ENCODE measurements around the gene UPB1. TPM values are rescaled to one million over a fixed set of nuclear protein-coding genes. Genes with fewer than 3 reads are reported as not detected.

The UPB1 gene
- total and polyA plus RNA-seq, 2 experiments from 2014 or later = 0.13 TPM; not detected in 1

DNA sequence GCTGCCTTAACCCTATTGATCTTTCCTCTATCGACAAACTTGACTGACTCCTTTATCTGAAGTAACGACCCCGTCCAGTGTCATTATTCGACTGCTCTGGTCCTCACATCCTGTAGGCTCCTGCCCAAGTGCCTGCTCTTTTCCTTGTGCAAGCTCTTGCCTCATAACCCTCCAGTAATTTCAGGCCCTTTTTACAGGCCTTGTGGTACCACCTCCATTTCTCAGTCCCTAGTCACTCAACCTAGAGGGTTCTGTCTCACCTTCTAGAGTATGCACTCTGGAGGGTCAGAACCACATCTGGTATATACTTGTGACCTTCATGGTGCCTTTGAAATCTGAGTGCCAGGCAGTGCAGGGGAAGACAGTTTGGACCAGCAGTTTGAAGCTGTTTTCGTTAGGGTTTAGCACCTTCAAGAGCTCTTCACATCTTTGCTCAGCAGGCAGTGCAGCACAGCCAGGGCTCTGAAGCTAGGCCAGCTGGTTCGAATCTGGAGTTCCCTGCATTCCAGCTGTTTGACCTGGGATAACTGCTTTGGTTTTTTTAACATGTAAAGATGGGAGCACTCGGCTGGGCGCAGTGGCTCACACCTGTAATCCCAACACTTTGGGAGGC is 71.9 kb downstream of the UPB1 start:
- DNase-seq (ENCODE audit: low spot score) (no peak), ATAC-seq (no peak)
- no peak overlapping the region for H3K27ac ChIP-seq (ENCODE audit: low read depth)
- Mint-ChIP-seq H3K9me3 (no peaks in the 10 kb centered on the region), H3K4me3 (no peak overlapping the region), H3K27me3 (ENCODE audit: insufficient read depth, low read depth, poor library complexity) (no peaks in the 10 kb centered on the region), H3K36me3 (ENCODE audit: low read depth) (peaks cover 64% of the 10 kb centered on the region), H3K27ac (no peak overlapping the region; the same call in 1 of the 2 replicates), H3K4me1 (no peaks in the 10 kb centered on the region)
- no peaks in the 10 kb centered on the region for H3K27me3 ChIP-seq (ENCODE audit: insufficient read depth)
- no peak overlapping the region for H3K4me2 ChIP-seq
- H3K4me1 ChIP-seq (ENCODE audit: insufficient read depth) = no peaks in the 10 kb centered on the region
- H2AFZ ChIP-seq = no peak overlapping the region
- H3K36me3 ChIP-seq (ENCODE audit: insufficient read depth) = peaks cover 38% of the 10 kb centered on the region
- peaks cover 66% of the 10 kb centered on the region for H3K79me2 ChIP-seq (replicated peaks; ENCODE audit: insufficient read depth)
- H3K9me2 ChIP-seq (ENCODE audit: insufficient read depth) = no peaks in the 10 kb centered on the region
- TF ChIP-seq, protein P1, sequence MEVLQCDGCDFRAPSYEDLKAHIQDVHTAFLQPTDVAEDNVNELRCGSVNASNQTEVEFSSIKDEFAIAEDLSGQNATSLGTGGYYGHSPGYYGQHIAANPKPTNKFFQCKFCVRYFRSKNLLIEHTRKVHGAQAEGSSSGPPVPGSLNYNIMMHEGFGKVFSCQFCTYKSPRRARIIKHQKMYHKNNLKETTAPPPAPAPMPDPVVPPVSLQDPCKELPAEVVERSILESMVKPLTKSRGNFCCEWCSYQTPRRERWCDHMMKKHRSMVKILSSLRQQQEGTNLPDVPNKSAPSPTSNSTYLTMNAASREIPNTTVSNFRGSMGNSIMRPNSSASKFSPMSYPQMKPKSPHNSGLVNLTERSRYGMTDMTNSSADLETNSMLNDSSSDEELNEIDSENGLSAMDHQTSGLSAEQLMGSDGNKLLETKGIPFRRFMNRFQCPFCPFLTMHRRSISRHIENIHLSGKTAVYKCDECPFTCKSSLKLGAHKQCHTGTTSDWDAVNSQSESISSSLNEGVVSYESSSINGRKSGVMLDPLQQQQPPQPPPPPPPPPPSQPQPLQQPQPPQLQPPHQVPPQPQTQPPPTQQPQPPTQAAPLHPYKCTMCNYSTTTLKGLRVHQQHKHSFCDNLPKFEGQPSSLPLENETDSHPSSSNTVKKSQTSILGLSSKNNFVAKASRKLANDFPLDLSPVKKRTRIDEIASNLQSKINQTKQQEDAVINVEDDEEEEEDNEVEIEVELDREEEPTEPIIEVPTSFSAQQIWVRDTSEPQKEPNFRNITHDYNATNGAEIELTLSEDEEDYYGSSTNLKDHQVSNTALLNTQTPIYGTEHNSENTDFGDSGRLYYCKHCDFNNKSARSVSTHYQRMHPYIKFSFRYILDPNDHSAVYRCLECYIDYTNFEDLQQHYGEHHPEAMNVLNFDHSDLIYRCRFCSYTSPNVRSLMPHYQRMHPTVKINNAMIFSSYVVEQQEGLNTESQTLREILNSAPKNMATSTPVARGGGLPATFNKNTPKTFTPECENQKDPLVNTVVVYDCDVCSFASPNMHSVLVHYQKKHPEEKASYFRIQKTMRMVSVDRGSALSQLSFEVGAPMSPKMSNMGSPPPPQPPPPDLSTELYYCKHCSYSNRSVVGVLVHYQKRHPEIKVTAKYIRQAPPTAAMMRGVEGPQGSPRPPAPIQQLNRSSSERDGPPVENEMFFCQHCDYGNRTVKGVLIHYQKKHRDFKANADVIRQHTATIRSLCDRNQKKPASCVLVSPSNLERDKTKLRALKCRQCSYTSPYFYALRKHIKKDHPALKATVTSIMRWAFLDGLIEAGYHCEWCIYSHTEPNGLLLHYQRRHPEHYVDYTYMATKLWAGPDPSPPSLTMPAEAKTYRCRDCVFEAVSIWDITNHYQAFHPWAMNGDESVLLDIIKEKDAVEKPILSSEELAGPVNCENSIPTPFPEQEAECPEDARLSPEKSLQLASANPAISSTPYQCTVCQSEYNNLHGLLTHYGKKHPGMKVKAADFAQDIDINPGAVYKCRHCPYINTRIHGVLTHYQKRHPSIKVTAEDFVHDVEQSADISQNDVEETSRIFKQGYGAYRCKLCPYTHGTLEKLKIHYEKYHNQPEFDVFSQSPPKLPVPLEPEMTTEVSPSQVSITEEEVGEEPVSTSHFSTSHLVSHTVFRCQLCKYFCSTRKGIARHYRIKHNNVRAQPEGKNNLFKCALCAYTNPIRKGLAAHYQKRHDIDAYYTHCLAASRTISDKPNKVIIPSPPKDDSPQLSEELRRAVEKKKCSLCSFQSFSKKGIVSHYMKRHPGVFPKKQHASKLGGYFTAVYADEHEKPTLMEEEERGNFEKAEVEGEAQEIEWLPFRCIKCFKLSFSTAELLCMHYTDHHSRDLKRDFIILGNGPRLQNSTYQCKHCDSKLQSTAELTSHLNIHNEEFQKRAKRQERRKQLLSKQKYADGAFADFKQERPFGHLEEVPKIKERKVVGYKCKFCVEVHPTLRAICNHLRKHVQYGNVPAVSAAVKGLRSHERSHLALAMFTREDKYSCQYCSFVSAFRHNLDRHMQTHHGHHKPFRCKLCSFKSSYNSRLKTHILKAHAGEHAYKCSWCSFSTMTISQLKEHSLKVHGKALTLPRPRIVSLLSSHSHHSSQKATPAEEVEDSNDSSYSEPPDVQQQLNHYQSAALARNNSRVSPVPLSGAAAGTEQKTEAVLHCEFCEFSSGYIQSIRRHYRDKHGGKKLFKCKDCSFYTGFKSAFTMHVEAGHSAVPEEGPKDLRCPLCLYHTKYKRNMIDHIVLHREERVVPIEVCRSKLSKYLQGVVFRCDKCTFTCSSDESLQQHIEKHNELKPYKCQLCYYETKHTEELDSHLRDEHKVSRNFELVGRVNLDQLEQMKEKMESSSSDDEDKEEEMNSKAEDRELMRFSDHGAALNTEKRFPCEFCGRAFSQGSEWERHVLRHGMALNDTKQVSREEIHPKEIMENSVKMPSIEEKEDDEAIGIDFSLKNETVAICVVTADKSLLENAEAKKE (CRISPR knock-in tag; IDR thresholded peaks at IDR 0.05) = no peak
- TF ChIP-seq, protein P2, sequence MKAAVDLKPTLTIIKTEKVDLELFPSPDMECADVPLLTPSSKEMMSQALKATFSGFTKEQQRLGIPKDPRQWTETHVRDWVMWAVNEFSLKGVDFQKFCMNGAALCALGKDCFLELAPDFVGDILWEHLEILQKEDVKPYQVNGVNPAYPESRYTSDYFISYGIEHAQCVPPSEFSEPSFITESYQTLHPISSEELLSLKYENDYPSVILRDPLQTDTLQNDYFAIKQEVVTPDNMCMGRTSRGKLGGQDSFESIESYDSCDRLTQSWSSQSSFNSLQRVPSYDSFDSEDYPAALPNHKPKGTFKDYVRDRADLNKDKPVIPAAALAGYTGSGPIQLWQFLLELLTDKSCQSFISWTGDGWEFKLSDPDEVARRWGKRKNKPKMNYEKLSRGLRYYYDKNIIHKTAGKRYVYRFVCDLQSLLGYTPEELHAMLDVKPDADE (IDR thresholded peaks at IDR 0.05) = no peak
- TF ChIP-seq ZNF331 (CRISPR knock-in tag; IDR thresholded peaks at IDR 0.05; ENCODE audit: low read depth) (no peak), NANOG (IDR thresholded peaks at IDR 0.05; ENCODE audit: borderline replicate concordance) (no peak), JUNB (IDR thresholded peaks at IDR 0.05; ENCODE audit: unreplicated experiment) (no peak), POLR2AphosphoS5 (IDR thresholded peaks at IDR 0.05; ENCODE audit: low read depth) (no peak)
- TF ChIP-seq, protein P3, sequence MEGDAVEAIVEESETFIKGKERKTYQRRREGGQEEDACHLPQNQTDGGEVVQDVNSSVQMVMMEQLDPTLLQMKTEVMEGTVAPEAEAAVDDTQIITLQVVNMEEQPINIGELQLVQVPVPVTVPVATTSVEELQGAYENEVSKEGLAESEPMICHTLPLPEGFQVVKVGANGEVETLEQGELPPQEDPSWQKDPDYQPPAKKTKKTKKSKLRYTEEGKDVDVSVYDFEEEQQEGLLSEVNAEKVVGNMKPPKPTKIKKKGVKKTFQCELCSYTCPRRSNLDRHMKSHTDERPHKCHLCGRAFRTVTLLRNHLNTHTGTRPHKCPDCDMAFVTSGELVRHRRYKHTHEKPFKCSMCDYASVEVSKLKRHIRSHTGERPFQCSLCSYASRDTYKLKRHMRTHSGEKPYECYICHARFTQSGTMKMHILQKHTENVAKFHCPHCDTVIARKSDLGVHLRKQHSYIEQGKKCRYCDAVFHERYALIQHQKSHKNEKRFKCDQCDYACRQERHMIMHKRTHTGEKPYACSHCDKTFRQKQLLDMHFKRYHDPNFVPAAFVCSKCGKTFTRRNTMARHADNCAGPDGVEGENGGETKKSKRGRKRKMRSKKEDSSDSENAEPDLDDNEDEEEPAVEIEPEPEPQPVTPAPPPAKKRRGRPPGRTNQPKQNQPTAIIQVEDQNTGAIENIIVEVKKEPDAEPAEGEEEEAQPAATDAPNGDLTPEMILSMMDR (conservative IDR thresholded peaks at IDR 0.05; ENCODE audit: low read depth in 2 of 2) = no peak
- H4K20me1 ChIP-seq (replicated peaks; ENCODE audit: insufficient read depth) = peaks cover 56% of the 10 kb centered on the region
- H3K4me3 ChIP-seq = no peak overlapping the region
- 0 out of 2 replicates have a peak, but pooled peaks cover 5% of the 10 kb centered on the region for H3F3A ChIP-seq (replicated peaks; ENCODE audit: low read depth)
